ENCODE measurements around the gene HILPDA.
A peak's percentile ranks its signal among the peaks of the same experiment; 100 is the strongest.
"Not testable (repeated sequence)": the region's sequence is repeated elsewhere in the genome, so short reads cannot be mapped to it uniquely, and the experiment has no call there.

The HILPDA gene

DNA sequence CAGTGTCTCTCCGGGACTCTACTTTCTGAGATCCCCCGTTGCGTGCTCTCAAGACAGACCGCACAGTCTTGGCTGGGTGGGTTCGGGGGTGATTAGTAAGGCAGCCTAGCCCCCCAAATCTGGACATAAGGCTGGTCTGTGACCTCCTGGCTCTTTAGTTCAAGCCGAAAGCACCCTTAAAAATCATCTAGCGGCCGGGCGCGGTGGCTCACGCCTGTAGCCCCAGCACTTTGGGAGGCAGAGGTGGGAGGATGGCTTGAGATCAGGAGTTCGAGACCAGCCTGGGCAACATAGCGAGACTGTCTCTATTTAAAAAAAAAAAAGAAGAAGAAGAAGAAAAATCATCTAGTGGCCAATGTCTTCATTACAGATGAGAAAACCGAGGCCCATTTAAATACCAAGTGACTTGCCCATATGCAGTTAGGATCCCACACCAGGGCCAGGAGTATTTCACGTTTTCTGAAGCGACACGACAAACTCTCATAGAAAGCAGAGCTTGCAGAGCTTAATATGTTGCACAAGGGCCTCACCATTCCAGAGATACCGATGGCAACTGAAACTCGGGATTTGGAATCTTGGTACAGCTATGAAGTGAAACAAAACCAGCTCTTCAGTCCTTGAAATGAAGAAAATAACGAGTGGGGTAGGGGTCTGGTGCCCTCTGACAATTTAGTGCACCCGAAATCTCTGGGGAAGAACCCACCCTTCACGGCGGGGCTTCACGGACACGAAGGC lies 703 bp upstream of the HILPDA start:
- no peak for DNase-seq (ENCODE audit: low spot score)
- TF ChIP-seq, protein P1, sequence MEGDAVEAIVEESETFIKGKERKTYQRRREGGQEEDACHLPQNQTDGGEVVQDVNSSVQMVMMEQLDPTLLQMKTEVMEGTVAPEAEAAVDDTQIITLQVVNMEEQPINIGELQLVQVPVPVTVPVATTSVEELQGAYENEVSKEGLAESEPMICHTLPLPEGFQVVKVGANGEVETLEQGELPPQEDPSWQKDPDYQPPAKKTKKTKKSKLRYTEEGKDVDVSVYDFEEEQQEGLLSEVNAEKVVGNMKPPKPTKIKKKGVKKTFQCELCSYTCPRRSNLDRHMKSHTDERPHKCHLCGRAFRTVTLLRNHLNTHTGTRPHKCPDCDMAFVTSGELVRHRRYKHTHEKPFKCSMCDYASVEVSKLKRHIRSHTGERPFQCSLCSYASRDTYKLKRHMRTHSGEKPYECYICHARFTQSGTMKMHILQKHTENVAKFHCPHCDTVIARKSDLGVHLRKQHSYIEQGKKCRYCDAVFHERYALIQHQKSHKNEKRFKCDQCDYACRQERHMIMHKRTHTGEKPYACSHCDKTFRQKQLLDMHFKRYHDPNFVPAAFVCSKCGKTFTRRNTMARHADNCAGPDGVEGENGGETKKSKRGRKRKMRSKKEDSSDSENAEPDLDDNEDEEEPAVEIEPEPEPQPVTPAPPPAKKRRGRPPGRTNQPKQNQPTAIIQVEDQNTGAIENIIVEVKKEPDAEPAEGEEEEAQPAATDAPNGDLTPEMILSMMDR (IDR thresholded peaks at IDR 0.05; ENCODE audit: extremely low read depth, missing control alignments), result no peak

DNA sequence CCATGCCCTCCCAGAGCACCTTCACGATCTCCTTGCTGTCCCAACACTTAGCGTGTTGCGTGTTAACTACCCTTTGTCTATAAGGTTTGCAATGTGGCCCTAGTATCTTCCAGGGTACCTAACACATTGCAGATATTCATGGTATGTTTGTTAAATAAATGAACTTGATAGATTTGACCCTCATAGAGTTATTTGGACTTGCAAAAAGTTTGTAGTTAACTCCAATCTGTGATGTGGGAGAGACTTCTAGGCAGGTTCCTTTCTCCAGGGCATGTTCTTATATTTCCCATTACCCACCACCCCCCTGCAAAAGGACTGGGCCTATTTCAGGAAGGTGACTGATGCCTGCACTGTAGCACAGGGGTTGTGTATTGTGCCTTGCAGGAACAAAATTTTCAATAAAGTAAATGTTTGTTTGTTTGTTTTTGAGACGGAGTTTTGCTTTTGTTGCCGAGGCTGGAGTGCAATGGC lies 612 bp downstream of the HILPDA start:
- TF ChIP-seq, protein P1 (IDR thresholded peaks at IDR 0.05; ENCODE audit: extremely low read depth, missing control alignments), result no peak
- no peak for DNase-seq (ENCODE audit: low spot score)

- not testable (repeated sequence) for DNase-seq (ENCODE audit: low spot score)
These were observed 1.7 kb downstream of the HILPDA start for GRCh38 chr7:128457385-128457784.

DNA sequence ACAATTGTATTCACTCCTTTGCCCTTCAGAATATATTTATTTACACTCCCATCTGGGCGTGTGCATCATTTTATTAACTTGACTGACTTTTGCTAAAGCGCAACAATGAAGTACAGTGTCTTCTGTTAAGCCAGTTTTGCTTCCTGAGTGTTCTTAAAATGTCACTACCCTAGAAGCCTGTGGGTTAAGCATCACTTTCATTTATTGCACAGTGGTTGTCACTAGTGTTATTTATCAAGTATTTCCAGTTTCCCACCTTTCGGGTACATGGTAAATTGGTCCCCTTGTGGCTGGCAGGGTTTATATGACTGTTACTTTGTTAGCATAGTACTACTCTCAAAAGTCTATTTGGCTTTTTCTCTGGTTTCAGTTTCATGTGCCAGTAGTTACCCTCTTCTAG lies 3.3 kb downstream of the HILPDA start:
- TF ChIP-seq, protein P1 (IDR thresholded peaks at IDR 0.05; ENCODE audit: extremely low read depth, missing control alignments), result no peak
- peak; percentile 47 for DNase-seq (ENCODE audit: low spot score)

DNA sequence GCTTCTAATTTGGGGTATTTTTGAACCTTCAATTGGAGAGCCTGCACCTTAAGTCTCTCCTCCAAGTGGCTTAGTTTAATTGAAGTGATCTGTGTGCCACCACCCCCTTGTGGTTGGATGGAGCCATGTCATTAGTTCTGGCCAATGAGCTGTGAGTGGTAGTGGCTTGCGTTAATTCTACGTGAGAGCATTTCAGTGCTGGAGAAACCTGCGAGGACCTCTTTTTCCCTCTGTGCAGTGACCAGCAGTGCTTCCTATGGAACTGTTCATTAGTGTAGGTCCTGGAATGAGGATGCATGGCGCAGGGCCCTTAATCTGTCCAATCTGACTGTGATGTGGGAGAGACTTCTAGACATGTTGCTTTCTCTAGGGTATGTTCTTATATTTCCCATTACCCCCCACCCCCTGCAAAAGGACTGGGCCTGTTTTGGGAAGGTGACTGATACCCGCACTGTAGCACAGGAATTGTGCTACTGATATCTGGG lies 3.8 kb downstream of the HILPDA start:
- DNase-seq (ENCODE audit: low spot score), result peak; percentile 77
- TF ChIP-seq, protein P1 (IDR thresholded peaks at IDR 0.05; ENCODE audit: extremely low read depth, missing control alignments), result peak; percentile 77

GRCh38 chr7:128462460-128462859 lies 6.8 kb downstream of the HILPDA start:
- no peak for DNase-seq (ENCODE audit: low spot score)
- TF ChIP-seq, protein P1 (IDR thresholded peaks at IDR 0.05; ENCODE audit: extremely low read depth, missing control alignments), result no peak

- DNase-seq (ENCODE audit: low spot score), result not testable (repeated sequence)
These were observed 7.7 kb downstream of the HILPDA start for GRCh38 chr7:128463345-128463744.

DNA sequence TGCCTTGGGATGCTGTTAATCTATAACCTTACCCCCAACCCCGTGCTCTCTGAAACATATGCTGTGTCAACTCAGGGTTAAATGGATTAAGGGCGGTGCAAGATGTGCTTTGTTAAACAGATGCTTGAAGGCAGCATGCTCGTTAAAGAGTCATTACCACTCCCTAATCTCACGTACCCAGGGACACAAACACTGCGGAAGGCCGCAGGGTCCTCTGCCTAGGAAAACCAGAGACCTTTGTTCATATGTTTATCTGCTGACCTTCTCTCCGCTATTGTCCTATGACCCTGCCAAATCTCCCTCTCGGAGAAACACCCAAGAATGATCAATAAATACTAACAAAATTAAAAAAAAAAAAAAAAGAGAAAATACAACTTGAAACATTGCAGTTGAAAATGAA lies 8.3 kb downstream of the HILPDA start:
- DNase-seq (ENCODE audit: low spot score), result not testable (repeated sequence)

GRCh38 chr7:128466871-128467270 lies 11.2 kb downstream of the HILPDA start:
- not testable (repeated sequence) for DNase-seq (ENCODE audit: low spot score)

All from GM20000 (cell line).